HG03342 (cell line): ENCODE results near the gene BAZ2B.

Source experiments
- ATAC-seq: cut with Tn5 transposase; IDR thresholded peaks from one replicate; pipeline ENCODE4 v1.9.1; 2021; ENCODE audit warnings: mild to moderate bottlenecking, moderate library complexity; ENCODE audit not compliant: unreplicated experiment

The BAZ2B gene

DNA sequence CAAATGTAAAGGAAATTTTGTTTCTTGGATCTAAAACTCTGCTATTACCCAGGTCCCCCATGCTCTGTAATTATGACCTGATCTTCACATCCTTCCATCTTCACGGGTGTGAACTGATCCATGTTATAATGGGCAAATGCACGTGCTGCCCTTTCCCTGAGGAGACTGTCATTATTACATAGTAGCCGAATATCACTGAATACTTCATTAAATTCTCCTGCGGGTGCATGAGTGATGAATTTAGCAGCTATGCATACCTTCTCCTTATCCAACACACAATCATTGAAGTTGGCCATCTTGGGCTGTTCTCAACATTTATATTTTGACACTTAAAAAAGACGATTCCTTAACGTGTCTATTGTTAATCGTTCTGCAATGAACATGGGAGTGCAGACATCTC is 153.4 kb downstream of the BAZ2B start:
- ATAC-seq, result no peak

DNA sequence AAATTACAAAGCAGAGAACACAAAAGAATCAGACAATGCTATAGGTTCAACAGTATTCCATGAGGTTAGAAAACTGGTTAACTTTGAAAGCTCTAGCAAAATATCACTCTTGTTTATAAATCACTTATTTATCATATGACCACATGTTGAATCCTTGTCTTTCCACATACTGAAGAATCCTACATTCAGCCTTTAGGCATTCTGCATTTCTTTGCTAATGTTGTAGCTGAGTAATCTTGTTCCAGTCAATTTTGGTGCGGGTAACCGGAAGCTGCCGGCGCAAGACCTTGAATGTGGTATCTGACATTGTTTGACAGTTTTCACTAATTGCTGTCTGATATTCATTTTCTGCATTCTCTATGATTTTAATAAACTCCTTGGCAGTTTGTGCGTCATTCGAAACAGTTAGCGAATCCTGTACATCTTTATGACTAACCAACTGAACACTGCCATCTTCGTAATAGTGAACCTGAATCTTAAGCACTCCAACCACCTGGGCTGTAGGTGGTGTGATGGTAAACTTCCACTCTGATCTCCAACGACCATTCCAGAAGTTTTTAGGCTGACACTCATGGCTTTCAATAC is 154.1 kb downstream of the BAZ2B start:
- no peak for ATAC-seq

DNA sequence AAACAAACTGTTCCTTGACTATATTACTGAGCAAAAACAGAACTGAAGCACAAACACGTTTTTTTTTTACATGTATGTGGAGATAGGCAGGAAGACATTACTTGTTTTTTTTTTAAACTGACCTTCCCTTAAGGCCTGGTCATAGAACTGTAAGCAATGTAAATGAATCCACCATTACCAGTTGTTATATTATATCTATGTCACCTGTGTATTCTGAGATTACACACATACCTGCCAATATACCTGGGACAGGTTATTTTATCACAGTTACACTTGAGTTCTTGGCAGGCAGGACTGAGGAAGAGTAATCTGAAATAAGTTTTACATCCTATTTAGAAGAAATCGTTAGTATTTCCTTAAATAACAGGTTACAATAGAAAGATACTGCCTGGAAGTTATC is 155.3 kb downstream of the BAZ2B start:
- ATAC-seq, result no peak

DNA sequence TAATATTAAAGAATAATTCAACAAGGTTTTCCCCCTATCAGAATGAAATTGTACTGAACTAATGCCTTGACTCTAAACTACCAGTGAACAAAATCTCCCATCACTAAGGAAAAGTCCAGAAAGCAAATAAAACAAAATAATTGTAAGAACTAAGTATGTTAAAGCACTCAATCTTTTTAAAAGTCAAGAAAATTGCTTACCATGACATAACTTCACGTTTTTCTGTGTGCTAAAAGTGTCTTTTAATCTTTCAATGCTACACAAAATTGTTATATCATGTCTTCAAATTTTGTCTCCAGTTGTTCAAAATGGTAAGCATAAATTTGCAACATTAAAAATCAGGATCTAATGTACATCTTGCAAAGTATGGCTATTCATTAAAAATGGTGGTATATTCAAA is 156.1 kb downstream of the BAZ2B start:
- no peak for ATAC-seq

DNA sequence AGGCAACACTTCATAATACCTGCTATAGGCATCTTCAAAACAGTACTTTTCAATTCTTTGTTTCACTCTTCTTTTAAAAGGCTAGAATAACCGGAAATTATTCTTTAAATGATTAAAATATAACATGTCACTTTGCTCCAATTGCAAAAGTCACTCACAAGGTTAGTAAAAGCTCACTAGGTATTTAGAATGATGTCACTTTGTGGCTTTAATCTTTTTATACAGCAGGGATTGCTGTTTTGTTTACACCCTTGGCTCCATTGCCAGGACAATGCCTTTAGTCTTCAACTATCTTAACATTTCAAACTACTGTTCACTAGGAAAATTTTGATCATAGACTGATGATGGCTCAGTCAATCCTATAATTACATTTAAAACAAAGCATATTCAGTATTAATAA is 157.1 kb downstream of the BAZ2B start:
- no peak for ATAC-seq

DNA sequence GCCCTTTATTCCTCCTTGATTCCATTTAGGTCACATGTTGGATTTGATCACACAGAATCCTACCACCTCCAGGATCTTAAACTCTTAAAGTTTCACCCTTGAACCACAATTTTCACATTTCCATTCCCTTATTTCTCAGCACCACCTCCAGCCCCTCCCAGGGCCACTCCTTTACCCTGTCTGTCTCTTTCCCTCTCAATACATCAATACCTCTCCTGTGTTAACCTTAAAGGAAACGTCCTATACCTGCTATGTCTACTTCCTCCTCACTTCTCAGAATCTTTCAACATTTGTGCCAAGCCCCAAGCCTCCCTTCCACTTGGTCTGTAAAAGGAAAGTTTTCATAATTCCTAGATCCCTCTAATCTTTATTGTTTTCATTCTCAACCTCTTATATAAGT is 158.8 kb downstream of the BAZ2B start:
- ATAC-seq, result no peak

DNA sequence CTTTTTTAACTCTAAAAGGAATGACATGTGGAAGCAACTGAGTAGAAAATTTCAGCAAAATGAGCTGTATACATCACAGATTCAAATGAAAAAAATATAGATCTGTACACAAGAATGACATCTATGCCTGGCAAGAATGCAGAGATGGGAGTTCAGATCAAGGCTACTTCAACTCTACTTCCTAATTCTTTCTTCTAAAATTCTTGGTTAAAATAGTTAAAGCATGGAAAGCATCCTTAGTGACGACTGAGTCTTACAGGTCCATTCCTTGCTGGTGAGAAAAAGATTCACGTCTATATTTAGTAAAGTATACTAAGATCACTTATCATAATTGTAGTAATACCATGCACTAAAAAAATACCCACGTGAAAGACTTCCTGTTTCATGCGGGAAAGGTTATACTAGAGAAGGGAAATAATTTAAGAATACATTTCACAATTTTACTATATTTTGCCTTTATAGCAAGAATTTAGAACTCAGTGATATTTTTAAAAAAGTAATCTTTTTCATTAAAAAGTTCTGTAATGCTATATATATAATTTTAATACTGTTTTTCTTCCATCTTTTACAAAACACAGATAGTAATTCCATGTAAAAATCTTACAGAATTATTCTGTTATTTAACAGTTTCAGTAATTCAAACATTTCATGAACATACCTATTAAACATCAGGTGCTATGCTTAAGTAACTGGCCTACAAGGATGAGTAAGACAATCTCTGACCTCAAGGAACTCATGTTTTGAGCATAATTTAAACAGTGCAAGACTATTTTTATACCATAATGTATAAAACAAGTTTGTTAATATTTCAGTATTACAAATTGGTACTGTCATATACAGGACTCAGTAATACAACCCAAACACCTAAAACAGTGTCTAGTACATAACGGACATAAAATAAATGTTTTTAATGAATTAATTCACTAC is 159.6 kb downstream of the BAZ2B start:
- no peak for ATAC-seq

DNA sequence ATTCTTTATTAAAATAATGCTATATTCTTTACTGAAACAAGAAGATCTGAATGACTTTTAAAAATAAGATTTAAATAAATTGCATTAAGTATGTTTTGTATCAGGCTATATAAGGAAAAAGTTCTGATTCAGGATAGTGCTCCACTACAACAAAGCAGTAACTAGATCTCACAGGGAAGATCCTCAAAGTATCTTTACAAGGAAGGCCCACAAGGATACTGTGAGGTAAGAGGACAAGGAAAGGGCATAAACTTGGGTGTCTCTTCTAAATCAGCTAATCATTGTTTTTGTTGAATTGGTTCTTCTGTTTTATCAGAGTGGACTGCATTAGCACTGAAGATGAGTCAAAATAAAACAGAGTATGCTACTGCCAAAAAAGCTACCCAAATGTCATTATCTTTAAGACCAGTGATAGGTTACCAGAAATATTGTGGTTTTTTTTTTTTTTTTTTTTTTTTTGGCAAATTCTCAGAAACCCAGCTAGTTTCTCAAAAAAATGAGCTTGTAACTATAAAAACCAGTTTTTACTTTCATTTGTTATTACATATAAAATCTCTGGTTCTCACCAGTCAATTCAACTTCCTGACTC is 160.9 kb downstream of the BAZ2B start:
- ATAC-seq, result no peak

DNA sequence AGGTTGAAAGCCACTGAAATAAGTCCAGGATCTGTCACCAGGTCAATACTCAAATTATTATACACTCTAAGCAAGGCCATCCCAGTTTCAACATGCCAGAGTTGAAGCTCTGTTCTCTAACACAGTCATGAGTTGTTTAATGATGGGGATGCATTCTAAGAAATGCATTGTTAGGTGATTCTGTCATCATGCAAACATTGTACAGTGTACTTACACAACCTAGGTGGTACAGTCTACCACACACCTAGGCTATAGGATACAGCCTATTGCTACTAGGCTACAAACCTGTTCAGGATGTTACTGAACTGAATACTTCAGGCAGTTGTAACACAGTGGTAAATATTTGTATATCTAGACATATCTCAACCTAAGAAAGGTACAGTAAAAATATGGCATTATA is 162.2 kb downstream of the BAZ2B start:
- no peak for ATAC-seq

DNA sequence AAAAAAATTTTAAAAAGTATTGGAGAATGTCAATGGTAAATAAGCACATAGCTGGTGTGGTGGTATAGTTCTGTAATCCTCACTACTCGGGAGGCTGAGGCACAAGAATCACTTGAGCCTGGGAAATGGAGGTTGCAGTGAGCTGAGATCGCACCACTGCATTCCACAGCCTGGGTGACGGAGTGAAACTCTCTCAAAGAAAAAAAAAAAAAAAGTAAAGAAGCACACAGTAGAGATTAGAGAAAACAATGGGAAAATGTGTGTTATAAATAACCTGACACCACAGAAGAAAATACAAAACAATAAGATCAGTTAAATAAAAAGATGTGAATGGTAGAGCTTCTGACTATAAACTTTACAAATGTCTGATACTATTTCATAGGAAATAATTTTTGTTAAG is 166.2 kb downstream of the BAZ2B start:
- ATAC-seq, result no peak

DNA sequence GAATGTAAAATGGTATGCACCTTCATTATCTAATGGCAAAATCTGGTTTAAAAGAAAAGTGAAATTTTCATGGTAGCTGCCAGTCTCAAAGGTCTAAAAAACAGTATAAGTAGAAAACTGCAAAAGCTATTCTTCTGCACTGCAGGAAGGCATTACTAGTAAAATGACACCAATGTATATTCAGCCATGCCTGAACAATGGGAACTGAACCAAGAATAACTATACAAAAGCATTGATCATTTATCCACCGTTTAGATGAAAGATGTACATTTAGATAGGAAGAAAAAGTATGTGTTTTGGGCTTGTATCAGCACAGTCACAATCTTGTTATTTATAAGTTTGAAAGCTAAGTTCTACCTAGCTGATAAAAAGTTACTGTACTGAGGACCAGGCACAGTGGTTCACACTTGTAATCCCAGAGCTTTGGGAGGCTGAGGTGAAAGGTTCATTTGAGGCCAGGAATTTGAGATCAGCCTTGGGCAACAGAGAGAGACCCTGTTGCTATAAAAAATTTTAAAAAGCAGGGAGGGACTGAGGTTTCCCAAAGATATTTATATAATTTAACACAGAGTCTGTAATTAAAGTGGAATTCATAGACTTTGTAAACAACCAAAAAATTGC is 166.7 kb downstream of the BAZ2B start:
- no peak for ATAC-seq

DNA sequence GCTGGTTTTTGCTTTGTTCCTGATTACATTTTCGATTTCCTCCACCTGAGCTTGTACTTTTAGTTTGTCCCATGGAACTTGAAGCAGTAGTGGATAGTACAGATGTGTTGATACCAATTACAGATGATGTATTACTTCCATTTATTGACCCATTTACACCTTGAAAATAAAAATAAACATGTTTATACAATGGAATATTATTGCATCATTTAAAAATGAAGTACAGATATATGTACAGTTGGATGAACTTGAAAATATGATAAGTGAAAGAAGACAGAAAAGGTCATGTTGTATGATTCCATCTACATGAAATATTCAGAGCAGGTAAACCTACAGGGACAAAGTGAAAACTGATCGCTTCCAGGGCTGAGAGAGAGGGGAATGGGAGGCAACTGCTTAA is 169.5 kb downstream of the BAZ2B start:
- ATAC-seq, result no peak

DNA sequence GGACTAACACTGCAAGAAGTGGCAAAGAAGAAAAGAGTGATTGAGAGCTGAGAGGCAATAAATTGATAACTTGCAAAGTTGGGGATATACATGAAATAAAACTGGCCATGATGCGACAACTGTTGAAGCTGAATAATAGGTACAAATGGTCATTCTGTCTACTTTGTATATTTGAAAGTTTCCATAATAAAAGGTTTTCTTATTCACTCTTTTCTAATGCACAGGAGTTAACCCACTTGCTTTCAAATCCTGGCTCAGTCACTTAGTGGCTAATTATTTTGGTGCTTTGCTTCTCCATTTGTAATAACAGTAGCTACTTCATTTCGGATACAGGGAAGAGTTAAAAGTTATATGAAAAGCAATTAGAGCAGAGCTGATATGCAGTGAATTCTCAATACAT is 170.1 kb downstream of the BAZ2B start:
- no peak for ATAC-seq

DNA sequence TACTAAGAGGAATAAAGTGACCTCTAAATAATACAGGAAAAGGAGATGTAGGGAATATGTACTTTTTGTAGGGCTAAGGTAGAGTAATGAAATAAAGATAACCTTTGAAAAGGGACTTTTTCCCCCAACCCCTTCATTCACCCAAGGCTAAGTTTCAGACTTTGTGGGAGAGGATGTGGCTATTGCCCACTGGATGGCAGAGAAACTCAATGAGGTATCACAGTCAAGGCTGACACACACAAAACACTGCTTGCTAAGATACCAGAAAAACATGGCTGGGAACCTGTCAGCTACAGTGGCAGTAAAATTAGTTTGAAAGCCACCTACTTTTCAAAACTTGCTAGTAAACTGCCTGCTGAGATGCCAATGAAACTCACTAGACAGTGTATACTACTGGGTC is 171.0 kb downstream of the BAZ2B start:
- ATAC-seq, result no peak

DNA sequence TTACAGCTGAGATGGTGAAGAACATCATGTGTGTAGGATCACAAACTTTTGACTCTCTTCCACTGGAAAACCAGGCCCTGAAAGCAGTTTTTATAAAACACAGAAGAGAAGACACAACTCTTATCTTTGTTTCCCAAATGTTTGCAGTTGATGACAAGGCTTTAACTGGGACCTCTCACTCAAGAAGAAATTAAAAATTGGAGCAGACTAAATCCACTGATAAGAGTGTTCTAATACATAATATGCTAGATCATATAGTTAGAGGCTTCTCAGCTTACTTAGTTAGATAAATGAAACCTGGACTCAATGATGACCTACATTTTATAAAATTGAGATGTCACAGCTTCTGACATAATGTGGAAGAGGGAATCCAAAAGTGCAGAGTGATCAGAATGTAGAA is 171.6 kb downstream of the BAZ2B start:
- ATAC-seq, result no peak

DNA sequence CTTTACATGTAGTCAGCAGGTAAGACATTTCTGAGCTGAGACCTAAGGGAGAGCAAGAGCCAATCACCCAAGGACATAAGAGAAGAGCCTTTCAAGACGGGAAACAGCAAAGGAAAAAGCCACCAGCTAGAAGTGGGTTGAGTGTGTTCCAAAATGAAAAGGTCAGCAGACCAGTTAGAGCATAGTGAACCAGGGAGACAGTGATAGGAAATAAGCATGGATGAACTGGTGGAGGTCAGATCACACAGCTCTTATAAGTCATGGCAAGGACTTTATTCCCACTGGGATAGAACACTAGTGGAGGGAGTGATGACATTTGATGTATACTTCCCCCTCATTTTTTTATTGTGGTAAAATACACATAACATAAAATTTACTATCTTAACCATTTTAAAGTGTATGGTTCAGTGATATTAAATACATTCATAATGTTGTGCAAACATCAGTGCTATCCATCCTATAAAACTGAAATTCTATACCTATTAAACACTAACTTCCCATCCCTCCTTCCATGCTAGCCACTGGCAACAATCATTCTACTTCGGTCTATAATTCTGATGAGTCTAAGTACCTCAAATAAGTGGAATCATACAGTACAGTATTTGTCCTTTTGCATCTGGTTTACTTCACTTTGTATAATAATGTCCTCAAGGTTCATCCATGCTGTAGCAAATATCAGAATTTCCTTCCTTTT is 174.0 kb downstream of the BAZ2B start:
- no peak for ATAC-seq

DNA sequence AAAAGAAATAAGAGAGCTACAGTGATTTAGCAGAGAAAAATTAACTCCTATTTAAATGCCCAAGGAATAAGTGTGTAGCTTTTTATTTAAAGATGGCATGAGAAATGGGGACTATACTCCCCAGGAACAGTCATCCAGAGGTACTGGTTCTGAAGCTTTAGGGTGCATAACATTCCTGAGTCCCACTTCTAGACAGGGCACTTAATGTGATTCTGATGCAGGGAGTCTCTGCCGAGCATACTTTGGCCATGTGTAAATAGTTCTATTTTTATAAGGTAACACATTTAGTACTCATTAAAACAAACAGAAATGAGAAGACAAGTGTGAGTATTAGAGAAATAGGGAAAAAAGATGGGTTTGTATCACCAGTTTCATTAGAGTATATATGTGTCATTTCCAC is 175.2 kb downstream of the BAZ2B start:
- no peak for ATAC-seq

DNA sequence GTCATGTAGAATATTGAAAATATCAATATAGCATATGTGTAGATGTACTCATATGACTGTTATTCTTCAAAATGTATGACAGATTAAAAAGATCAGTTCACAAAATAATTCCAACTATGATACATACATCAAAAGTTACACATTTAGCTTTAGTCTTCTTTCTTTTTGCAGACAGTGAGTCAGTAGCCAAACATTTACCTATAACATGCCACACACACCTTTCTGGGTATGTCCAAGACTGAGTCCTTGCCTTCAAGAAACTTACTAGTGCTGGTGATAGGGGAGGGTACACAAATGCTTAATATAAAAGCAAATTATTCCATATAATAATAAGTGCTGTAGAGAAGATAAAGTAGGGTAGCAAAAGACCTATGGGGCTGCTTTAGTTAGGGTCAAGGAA is 176.9 kb downstream of the BAZ2B start:
- ATAC-seq, result no peak

DNA sequence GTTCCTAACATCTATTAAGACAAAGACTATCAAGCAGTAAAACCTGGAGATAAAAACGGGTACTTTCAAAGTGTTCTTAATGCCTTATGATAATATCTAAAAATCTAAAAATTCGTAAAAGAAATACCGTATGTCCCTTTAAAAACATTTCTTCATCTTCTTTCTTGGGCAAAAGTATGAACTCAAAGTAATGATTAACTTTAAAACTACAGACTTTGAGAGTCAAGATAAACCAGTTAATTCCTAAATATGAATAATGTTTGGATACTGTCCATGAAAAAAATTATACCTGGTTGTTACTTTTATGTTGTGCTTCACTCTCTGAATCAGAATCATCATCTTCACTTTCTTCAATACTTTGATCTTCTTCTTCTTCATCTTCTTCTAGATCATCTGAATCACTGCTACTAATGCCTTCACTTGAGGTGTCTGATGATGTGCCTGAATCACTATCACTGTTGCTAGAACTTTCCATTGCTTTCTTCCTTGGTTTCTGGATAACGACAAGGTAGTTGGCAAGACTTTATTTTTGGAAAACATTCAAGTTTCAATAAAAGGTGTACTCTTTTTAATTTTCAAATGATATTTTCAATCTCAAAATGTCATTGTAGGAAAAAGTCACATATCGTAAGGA is 177.5 kb downstream of the BAZ2B start:
- ATAC-seq, result no peak

DNA sequence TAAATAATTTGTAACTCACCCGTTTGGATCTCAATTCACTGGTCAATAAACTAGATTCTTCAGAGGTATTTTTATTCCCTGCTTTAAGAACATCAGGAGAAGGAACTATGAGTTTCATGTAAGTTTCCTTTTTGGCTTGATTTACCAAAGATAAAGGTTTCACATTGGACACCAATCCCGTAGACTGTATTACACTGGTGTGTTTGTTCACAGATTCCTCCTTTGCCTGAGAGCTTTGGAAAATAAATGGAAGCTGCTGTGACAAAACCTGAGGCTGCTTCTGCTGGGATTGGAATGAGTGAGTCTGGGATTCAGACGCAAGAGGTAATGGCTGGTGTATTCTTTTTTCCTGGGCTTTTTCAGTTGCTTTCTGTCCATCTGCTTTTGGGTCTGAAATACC is 178.1 kb downstream of the BAZ2B start:
- ATAC-seq, result no peak

DNA sequence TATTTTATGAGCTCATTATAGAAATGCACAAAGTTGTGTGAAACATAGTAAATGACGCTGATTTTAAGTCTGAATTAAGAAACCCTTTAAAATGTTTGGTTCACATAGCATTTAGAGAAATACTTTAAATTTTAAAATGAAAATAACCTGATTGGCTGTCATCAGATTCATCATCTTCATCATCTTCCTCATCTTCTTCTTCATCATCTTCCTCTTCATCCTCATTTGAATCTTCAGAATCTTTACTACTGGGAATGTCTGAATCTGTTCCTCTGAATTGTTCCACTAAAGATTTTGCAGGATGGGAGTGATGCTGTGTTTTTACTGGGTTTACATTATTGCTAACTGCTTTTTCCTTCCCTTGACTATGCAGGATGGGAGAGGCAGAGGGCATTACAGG is 183.7 kb downstream of the BAZ2B start:
- ATAC-seq, result no peak
